GM19023 (cell line): ENCODE results near the gene SMIM10.
"Not testable (repeated sequence)": the region's sequence is repeated elsewhere in the genome, so short reads cannot be mapped to it uniquely, and the experiment has no call there.

Experiments
- ATAC-seq: cut with Tn5 transposase; IDR thresholded peaks from one replicate; pipeline ENCODE4 v1.9.1; 2021; ENCODE audit warnings: mild to moderate bottlenecking, moderate library complexity; ENCODE audit not compliant: unreplicated experiment

The SMIM10 gene

GRCh38 chrX:134990801-134991481, at the start of gene SMIM10:
Gene SMIM10 (plus strand): TSS chrX:134990991. CDS start chrX:134991096, 105 bp downstream.
- ATAC-seq: no peak

GRCh38 chrX:134946364-134946763, 44.4 kb upstream of the SMIM10 start:
- ATAC-seq: not testable (repeated sequence)

GRCh38 chrX:134948333-134949241, 42.2 kb upstream of the SMIM10 start:
- ATAC-seq: no peak

- no peak for ATAC-seq
Measured at GRCh38 chrX:134949271-134949670, 41.5 kb upstream of the SMIM10 start.

- ATAC-seq: no peak
Measured at GRCh38 chrX:134957836-134958235, 33.0 kb upstream of the SMIM10 start.

- ATAC-seq: not testable (repeated sequence)
Measured at GRCh38 chrX:134960366-134960765, 30.4 kb upstream of the SMIM10 start.

GRCh38 chrX:134963041-134963440, 27.8 kb upstream of the SMIM10 start:
- ATAC-seq: no peak

- no peak for ATAC-seq
Measured at GRCh38 chrX:134969726-134970125, 21.1 kb upstream of the SMIM10 start.

GRCh38 chrX:134971926-134972325, 18.9 kb upstream of the SMIM10 start:
- ATAC-seq: no peak

- no peak for ATAC-seq
Measured at GRCh38 chrX:134975516-134975915, 15.3 kb upstream of the SMIM10 start.

- ATAC-seq: no peak
Measured at GRCh38 chrX:134981910-134982309, 8.9 kb upstream of the SMIM10 start.

- ATAC-seq: no peak
Measured at GRCh38 chrX:134982748-134983147, 8.0 kb upstream of the SMIM10 start.

- no peak for ATAC-seq
Measured at GRCh38 chrX:134985479-134985878, 5.3 kb upstream of the SMIM10 start.

GRCh38 chrX:134990475-134990800, 353 bp upstream of the SMIM10 start:
- no peak for ATAC-seq

GRCh38 chrX:134997646-134998045, 6.9 kb downstream of the SMIM10 start:
- ATAC-seq: no peak

GRCh38 chrX:134998246-134998645, 7.5 kb downstream of the SMIM10 start:
- no peak for ATAC-seq

- ATAC-seq: no peak
Measured at GRCh38 chrX:134999469-134999868, 8.7 kb downstream of the SMIM10 start.

- no peak for ATAC-seq
Measured at GRCh38 chrX:135000516-135000915, 9.7 kb downstream of the SMIM10 start.

GRCh38 chrX:135003876-135004623, 13.3 kb downstream of the SMIM10 start:
- ATAC-seq: peak; percentile 95

GRCh38 chrX:135006187-135006586, 15.4 kb downstream of the SMIM10 start:
- ATAC-seq: no peak

- ATAC-seq: no peak
Measured at GRCh38 chrX:135009057-135009610, 18.3 kb downstream of the SMIM10 start.
